Measurements from ENCODE around the gene CEP97.
"Not testable (repeated sequence)": the region's sequence is repeated elsewhere in the genome, so short reads cannot be mapped to it uniquely, and the experiment has no call there.

CEP97 gene

GRCh38 chr3:101689286-101689685, 35.1 kb upstream of the CEP97 start:
- peaks cover 3% of the 10 kb centered on the region for H3K4me1 ChIP-seq (ENCODE audit: control insufficient read depth, insufficient read depth, low read length)

DNA sequence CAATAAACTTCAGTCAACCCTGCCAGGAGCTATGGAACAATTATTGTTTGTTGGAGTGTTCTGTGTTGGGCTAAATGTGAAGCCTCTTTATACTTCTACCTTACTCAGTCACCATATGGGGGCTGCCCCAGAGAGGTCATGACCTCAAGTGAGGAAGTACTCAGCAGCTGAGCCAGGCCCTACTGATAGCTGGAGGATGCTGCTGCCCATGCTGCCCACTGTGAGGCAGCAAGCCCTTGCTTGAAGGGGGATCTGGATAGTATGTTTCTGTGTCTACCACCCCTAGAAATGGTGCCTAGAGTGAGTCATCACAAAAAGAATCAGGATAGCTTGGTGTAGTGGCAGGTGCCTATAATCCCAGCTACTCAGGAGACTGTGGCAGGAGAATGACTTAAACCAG, 33.4 kb upstream of the CEP97 start:
- Histone ChIP-seq H3K9ac (ENCODE audit: low read length) (no peak overlapping the region), H3K9me3 (ENCODE audit: control insufficient read depth, low read length) (no peaks in the 10 kb centered on the region), H3K36me3 (ENCODE audit: control insufficient read depth, insufficient read depth, low read length) (no peaks in the 10 kb centered on the region), H3K27me3 (ENCODE audit: control insufficient read depth, insufficient read depth, low read length) (no peaks in the 10 kb centered on the region), H3K4me1 (ENCODE audit: control insufficient read depth, insufficient read depth, low read length) (peaks cover 4% of the 10 kb centered on the region), H3K4me3 (ENCODE audit: low read length) (no peak overlapping the region)

More at GRCh38 chr3:101689286-101689685, 35.1 kb upstream of the CEP97 start:
- Histone ChIP-seq H3K4me3 (ENCODE audit: low read length) (no peak overlapping the region), H3K27me3 (ENCODE audit: control insufficient read depth, insufficient read depth, low read length) (no peaks in the 10 kb centered on the region), H3K9me3 (ENCODE audit: control insufficient read depth, low read length) (no peaks in the 10 kb centered on the region), H3K9ac (ENCODE audit: low read length) (no peak overlapping the region), H3K36me3 (ENCODE audit: control insufficient read depth, insufficient read depth, low read length) (no peaks in the 10 kb centered on the region)

GRCh38 chr3:101691685-101692671, 32.4 kb upstream of the CEP97 start:
- H3K4me1 ChIP-seq (ENCODE audit: control insufficient read depth, insufficient read depth, low read length); H3K36me3 ChIP-seq (ENCODE audit: control insufficient read depth, insufficient read depth, low read length); H3K9ac ChIP-seq (ENCODE audit: low read length); H3K27me3 ChIP-seq (ENCODE audit: control insufficient read depth, insufficient read depth, low read length); H3K4me3 ChIP-seq (ENCODE audit: low read length); H3K9me3 ChIP-seq (ENCODE audit: control insufficient read depth, low read length): not testable (repeated sequence)

- H3K27me3 ChIP-seq (ENCODE audit: control insufficient read depth, insufficient read depth, low read length); H3K4me1 ChIP-seq (ENCODE audit: control insufficient read depth, insufficient read depth, low read length); H3K36me3 ChIP-seq (ENCODE audit: control insufficient read depth, insufficient read depth, low read length); H3K9me3 ChIP-seq (ENCODE audit: control insufficient read depth, low read length); H3K9ac ChIP-seq (ENCODE audit: low read length); H3K4me3 ChIP-seq (ENCODE audit: low read length): not testable (repeated sequence)
These were observed 30.9 kb upstream of the CEP97 start for GRCh38 chr3:101693540-101693939.

- H3K9ac ChIP-seq (ENCODE audit: low read length); H3K4me3 ChIP-seq (ENCODE audit: low read length); H3K36me3 ChIP-seq (ENCODE audit: control insufficient read depth, insufficient read depth, low read length); H3K4me1 ChIP-seq (ENCODE audit: control insufficient read depth, insufficient read depth, low read length); H3K9me3 ChIP-seq (ENCODE audit: control insufficient read depth, low read length); H3K27me3 ChIP-seq (ENCODE audit: control insufficient read depth, insufficient read depth, low read length): not testable (repeated sequence)
These were observed 29.6 kb upstream of the CEP97 start for GRCh38 chr3:101694836-101695235.

DNA sequence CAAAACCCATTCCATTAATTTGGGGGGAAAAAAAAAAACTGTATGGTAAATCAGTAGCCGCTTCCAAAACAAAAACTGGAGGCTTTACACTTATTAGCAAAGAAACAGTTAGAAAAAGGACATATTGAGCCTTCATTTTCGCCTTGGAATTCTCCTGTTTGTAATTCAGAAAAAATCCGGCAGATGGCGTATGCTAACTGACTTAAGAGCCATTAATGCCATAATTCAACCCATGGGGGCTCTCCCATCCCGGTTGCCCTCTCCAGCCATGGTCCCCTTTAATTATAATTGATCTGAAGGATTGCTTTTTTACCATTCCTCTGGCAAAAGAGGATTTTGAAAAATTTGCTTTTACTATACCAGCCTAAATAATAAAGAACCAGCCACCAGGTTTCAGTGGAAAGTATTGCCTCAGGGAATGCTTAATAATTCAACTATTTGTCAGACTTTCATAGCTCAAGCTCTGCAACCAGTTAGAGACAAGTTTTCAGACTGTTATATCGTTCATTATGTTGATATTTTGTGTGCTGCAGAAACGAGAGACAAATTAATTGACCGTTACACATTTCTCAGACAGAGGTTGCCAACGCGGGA, 28.5 kb upstream of the CEP97 start:
- Histone ChIP-seq H3K4me1 (ENCODE audit: control insufficient read depth, insufficient read depth, low read length) (peaks cover 4% of the 10 kb centered on the region), H3K4me3 (ENCODE audit: low read length) (no peak overlapping the region), H3K9ac (ENCODE audit: low read length) (no peak overlapping the region)

GRCh38 chr3:101701696-101702634, 22.4 kb upstream of the CEP97 start:
- Histone ChIP-seq H3K9ac (ENCODE audit: low read length) (no peak overlapping the region), H3K36me3 (ENCODE audit: control insufficient read depth, insufficient read depth, low read length) (no peaks in the 10 kb centered on the region), H3K9me3 (ENCODE audit: control insufficient read depth, low read length) (no peaks in the 10 kb centered on the region), H3K4me1 (ENCODE audit: control insufficient read depth, insufficient read depth, low read length) (peaks cover 5% of the 10 kb centered on the region), H3K4me3 (ENCODE audit: low read length) (no peak overlapping the region), H3K27me3 (ENCODE audit: control insufficient read depth, insufficient read depth, low read length) (no peaks in the 10 kb centered on the region)

More for the DNA sequence above, 28.5 kb upstream of the CEP97 start:
- Histone ChIP-seq H3K36me3 (ENCODE audit: control insufficient read depth, insufficient read depth, low read length) (no peaks in the 10 kb centered on the region), H3K27me3 (ENCODE audit: control insufficient read depth, insufficient read depth, low read length) (no peaks in the 10 kb centered on the region), H3K9me3 (ENCODE audit: control insufficient read depth, low read length) (no peaks in the 10 kb centered on the region)

DNA sequence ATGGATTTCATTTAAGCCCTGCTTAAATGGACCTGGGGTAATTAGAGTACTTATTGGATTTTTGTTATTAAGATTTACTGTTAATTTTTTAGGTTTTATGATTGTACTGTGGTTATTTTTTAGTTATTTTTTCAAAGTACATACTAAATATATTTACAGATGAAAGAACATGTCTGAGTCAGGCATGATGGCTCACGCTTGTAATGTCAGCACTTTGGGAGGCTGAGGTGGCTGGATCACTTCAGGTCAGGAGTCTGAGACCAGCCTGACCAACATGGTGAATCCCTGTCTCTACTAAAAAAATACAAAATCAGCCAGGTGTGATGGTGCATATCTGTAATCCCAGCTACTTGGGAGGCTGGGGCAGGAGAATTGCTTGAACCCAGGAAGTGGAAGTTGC, 21.7 kb upstream of the CEP97 start:
- Histone ChIP-seq H3K9ac (ENCODE audit: low read length) (no peak overlapping the region), H3K36me3 (ENCODE audit: control insufficient read depth, insufficient read depth, low read length) (no peaks in the 10 kb centered on the region), H3K27me3 (ENCODE audit: control insufficient read depth, insufficient read depth, low read length) (no peaks in the 10 kb centered on the region), H3K9me3 (ENCODE audit: control insufficient read depth, low read length) (no peaks in the 10 kb centered on the region), H3K4me3 (ENCODE audit: low read length) (no peak overlapping the region), H3K4me1 (ENCODE audit: control insufficient read depth, insufficient read depth, low read length) (peaks cover 5% of the 10 kb centered on the region)

- H3K4me3 ChIP-seq (ENCODE audit: low read length): no peak overlapping the region
- no peaks in the 10 kb centered on the region for H3K36me3 ChIP-seq (ENCODE audit: control insufficient read depth, insufficient read depth, low read length)
- H3K9ac ChIP-seq (ENCODE audit: low read length): no peak overlapping the region
- no peaks in the 10 kb centered on the region for H3K27me3 ChIP-seq (ENCODE audit: control insufficient read depth, insufficient read depth, low read length)
- no peaks in the 10 kb centered on the region for H3K9me3 ChIP-seq (ENCODE audit: control insufficient read depth, low read length)
- H3K4me1 ChIP-seq (ENCODE audit: control insufficient read depth, insufficient read depth, low read length): peaks cover 5% of the 10 kb centered on the region
These were observed 21.2 kb upstream of the CEP97 start for GRCh38 chr3:101703169-101703568.

DNA sequence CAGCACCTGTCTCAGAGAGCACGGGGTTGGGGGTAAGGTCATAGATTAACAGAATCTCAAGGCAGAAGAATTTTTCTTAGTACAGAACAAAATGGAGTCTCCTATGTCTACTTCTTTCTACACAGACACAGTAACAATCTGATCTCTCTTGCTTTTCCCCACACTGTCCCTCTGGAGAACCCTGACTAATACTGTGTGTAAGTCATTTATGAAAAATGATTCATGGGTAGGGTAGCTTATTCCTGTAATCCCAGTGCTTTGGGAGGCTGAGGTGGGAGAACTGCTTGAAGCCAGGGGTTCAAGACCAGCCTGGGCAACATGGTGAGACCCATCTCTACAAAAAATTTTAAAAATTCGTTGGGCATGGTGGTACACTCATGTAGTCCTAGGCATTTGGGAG, 19.8 kb upstream of the CEP97 start:
- not testable (repeated sequence) for H3K27me3 ChIP-seq (ENCODE audit: control insufficient read depth, insufficient read depth, low read length); H3K4me3 ChIP-seq (ENCODE audit: low read length); H3K9me3 ChIP-seq (ENCODE audit: control insufficient read depth, low read length); H3K9ac ChIP-seq (ENCODE audit: low read length); H3K36me3 ChIP-seq (ENCODE audit: control insufficient read depth, insufficient read depth, low read length); H3K4me1 ChIP-seq (ENCODE audit: control insufficient read depth, insufficient read depth, low read length)

DNA sequence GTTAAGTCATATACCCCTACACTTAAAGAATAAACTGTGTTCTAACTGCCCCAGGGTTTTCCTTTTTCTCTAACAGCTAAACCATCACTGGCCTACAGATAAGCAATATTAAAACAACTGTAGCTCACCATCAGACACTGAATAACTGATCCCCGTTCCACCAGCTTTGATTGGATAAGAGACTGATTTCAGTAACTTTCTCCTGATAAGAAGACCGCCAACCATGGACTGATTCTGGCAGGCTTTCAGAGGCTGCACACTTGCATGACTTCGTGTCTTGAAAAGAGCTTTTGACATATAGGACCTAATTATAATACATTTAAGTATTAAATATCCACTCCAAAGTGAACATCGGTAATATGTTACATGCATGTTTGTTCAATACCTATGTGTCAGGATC, 15.3 kb upstream of the CEP97 start:
- Histone ChIP-seq H3K36me3 (ENCODE audit: control insufficient read depth, insufficient read depth, low read length) (no peaks in the 10 kb centered on the region), H3K4me3 (ENCODE audit: low read length) (no peak overlapping the region), H3K27me3 (ENCODE audit: control insufficient read depth, insufficient read depth, low read length) (peaks cover 3% of the 10 kb centered on the region), H3K4me1 (ENCODE audit: control insufficient read depth, insufficient read depth, low read length) (no peaks in the 10 kb centered on the region), H3K9ac (ENCODE audit: low read length) (no peak overlapping the region), H3K9me3 (ENCODE audit: control insufficient read depth, low read length) (no peaks in the 10 kb centered on the region)

DNA sequence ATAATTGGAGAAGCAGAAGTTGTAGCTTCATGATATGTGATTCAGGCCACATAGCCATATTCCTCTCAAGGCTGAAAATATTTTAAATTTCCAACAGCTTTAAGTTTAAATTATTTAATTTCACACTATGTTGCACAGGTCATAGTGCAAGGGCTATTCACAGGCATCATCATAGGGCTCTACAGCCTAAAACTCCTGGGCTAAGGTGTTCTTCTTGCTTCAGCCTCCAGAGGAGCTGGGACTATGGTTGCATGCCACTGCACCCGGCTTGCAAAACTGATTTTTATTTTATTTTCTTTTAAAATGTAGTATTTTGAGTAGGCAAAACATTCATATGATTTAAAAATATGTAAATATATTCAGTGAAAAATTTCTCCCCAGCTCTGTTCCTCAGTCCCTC, 6.0 kb upstream of the CEP97 start:
- no peaks in the 10 kb centered on the region for H3K9me3 ChIP-seq (ENCODE audit: control insufficient read depth, low read length)
- H3K4me1 ChIP-seq (ENCODE audit: control insufficient read depth, insufficient read depth, low read length): no peaks in the 10 kb centered on the region
- H3K27me3 ChIP-seq (ENCODE audit: control insufficient read depth, insufficient read depth, low read length): no peaks in the 10 kb centered on the region
- no peaks in the 10 kb centered on the region for H3K36me3 ChIP-seq (ENCODE audit: control insufficient read depth, insufficient read depth, low read length)
- H3K9ac ChIP-seq (ENCODE audit: low read length): no peak overlapping the region
- H3K4me3 ChIP-seq (ENCODE audit: low read length): no peak overlapping the region

All from mucosa of stomach (tissue), 1 donor.